GM23248 (cell line): Measurements from ENCODE around the gene LSM14A. TPM values are rescaled to one million over a fixed set of nuclear protein-coding genes. Genes with fewer than 3 reads are reported as not detected.

Source experiments
- DNase-seq: peaks from one replicate; pipeline ENCODE4 v3.0.0-alpha.2; 2015
- H2AFZ ChIP-seq: fragments of 200-600 bp; sonication (generic); 2 replicates; pipeline ENCODE4 v1.6.1; 2016; ENCODE audit warnings: antibody characterized with exemption
- H3F3A ChIP-seq: fragments of 200-600 bp; sonication (generic); 2 replicates; pipeline ENCODE4 v1.6.1; 2016; ENCODE audit warnings: mild to moderate bottlenecking, antibody characterized with exemption, mixed run types; ENCODE audit not compliant: insufficient read depth
- H3K27ac ChIP-seq: fragments of 200-600 bp; sonication (generic); 2 replicates; pipeline ENCODE4 v1.5.1; 2016; ENCODE audit warnings: mild to moderate bottlenecking
- H3K27me3 ChIP-seq: fragments of 200-600 bp; sonication (generic); replicated peaks from 2 replicates; pipeline ENCODE4 v1.6.1; 2016; ENCODE audit warnings: mild to moderate bottlenecking; ENCODE audit not compliant: insufficient read depth
- H3K36me3 ChIP-seq: fragments of 200-600 bp; sonication (generic); 2 replicates; pipeline ENCODE4 v1.6.1; 2016; ENCODE audit warnings: low read depth, mild to moderate bottlenecking
- H3K4me1 ChIP-seq: fragments of 200-600 bp; sonication (generic); 2 replicates; pipeline ENCODE4 v1.6.1; 2016; ENCODE audit warnings: mild to moderate bottlenecking; ENCODE audit not compliant: insufficient read depth
- H3K4me2 ChIP-seq: fragments of 200-600 bp; sonication (generic); one replicate; pipeline ENCODE4 v1.6.1; 2016; ENCODE audit warnings: mild to moderate bottlenecking; ENCODE audit not compliant: unreplicated experiment
- H3K4me3 ChIP-seq: fragments of 200-600 bp; sonication (generic); 2 replicates; pipeline ENCODE4 v1.5.1; 2016; ENCODE audit warnings: mild to moderate bottlenecking
- H3K79me2 ChIP-seq: fragments of 200-600 bp; sonication (generic); 2 replicates; pipeline ENCODE4 v1.6.1; 2016; ENCODE audit warnings: mild to moderate bottlenecking; ENCODE audit not compliant: insufficient read depth
- H3K9ac ChIP-seq: fragments of 200-600 bp; sonication (generic); 2 replicates; pipeline ENCODE4 v1.6.1; 2016; ENCODE audit warnings: mild to moderate bottlenecking
- H3K9me2 ChIP-seq: fragments of 200-600 bp; sonication (generic); 2 replicates; pipeline ENCODE4 v1.6.1; 2016; ENCODE audit warnings: mixed run types, mild to moderate bottlenecking, moderate library complexity; ENCODE audit not compliant: insufficient read depth
- H3K9me3 ChIP-seq: fragments of 200-600 bp; sonication (generic); one replicate; pipeline ENCODE4 v1.6.1; 2017; ENCODE audit warnings: low read depth
- H4K20me1 ChIP-seq: fragments of 200-600 bp; sonication (generic); 2 replicates; pipeline ENCODE4 v1.6.0; 2016; ENCODE audit not compliant: insufficient read depth
- EZH2 ChIP-seq: fragments of 200-600 bp; sonication (generic); IDR thresholded peaks from 2 replicates; pipeline ENCODE4 v1.6.1; 2018; ENCODE audit warnings: antibody characterized with exemption, mild to moderate bottlenecking; ENCODE audit not compliant: insufficient read depth, poor library complexity, severe bottlenecking
- EZH2phosphoT487 ChIP-seq: fragments of 200-600 bp; sonication (generic); IDR thresholded peaks from 2 replicates; pipeline ENCODE4 v1.6.1; 2018; ENCODE audit warnings: antibody characterized with exemption, moderate library complexity, mild to moderate bottlenecking, low read depth; ENCODE audit not compliant: insufficient read depth
- WGBS, 2 experiments: methylation state at CpG; one replicate each; pipeline ENCODE4 v1.1.6; 2015 to 2017; ENCODE audit warnings: low lambda C conversion rate in 2 of 2, low coverage in 1 of 2; ENCODE audit errors: missing lambda C conversion rate in 2 of 2; 5-methylcytosine and 5-hydroxymethylcytosine counted together
- in situ Hi-C: fragments of 300-500 bp; cut with MboI; formaldehyde crosslinking; loops from 2 replicates; pipeline ENCODE4 v1.15.0; 2020
- polyA plus RNA-seq: library from polyadenylated mRNA; unstranded; fragments of >200 nt; fragmentation: Nextera tagmentation; extraction: Ambion mirVana; gene quantifications from 2 replicates; pipeline ENCODE4 v1.2.1, GENCODE V29; 2016
- total RNA-seq: library from RNA; depleted of rRNA; stranded (reverse); fragments of >200 nt; shearing (Covaris generic); gene quantifications from 2 replicates; pipeline ENCODE4 v1.2.3, GENCODE V29; 2014

The LSM14A gene
- total and polyA plus RNA-seq, 2 experiments from 2014 or later: 66.1 to 71.7 TPM

GRCh38 chr19:34224996-34225658 lies 52.8 kb downstream of the LSM14A start:
- Histone ChIP-seq H3K4me2 (no peak overlapping the region), H3K9me3 (no peaks in the 10 kb centered on the region), H3K9ac (no peak overlapping the region), H4K20me1 (peaks cover 15% of the 10 kb centered on the region), H3K9me2 (no peaks in the 10 kb centered on the region), H3K36me3 (peaks cover 75% of the 10 kb centered on the region), H2AFZ (no peak overlapping the region), H3K27me3 (no peaks in the 10 kb centered on the region), H3K4me3 (no peak overlapping the region), H3K27ac (peak overlapping the region; percentile 20; the same call in 1 of the 2 replicates), H3F3A (peaks cover 46% of the 10 kb centered on the region; the same call in 1 of the 2 replicates), H3K4me1 (peaks cover 32% of the 10 kb centered on the region), H3K79me2 (peaks cover 44% of the 10 kb centered on the region)
- TF ChIP-seq EZH2: no peak
- no peak for TF ChIP-seq EZH2phosphoT487
- in situ Hi-C loops: no loop called here
- 69 to 75% methylated on average over 2 of the region's 2 CpGs for WGBS, 2 experiments
- DNase-seq: peak; percentile 59

- peaks cover 14% of the 10 kb centered on the region for H4K20me1 ChIP-seq
- H3K79me2 ChIP-seq: peaks cover 43% of the 10 kb centered on the region
- peak overlapping the region; percentile 20; the same call in 1 of the 2 replicates for H3K27ac ChIP-seq
- in situ Hi-C loops: no loop called here
- TF ChIP-seq EZH2phosphoT487 (no peak), EZH2 (no peak)
- H3K9ac ChIP-seq: no peak overlapping the region
- no peak overlapping the region for H2AFZ ChIP-seq
- peaks cover 72% of the 10 kb centered on the region for H3K36me3 ChIP-seq
- H3K4me3 ChIP-seq: no peak overlapping the region
- H3K27me3 ChIP-seq: no peaks in the 10 kb centered on the region
- H3K4me1 ChIP-seq: peaks cover 32% of the 10 kb centered on the region
- H3K9me3 ChIP-seq: no peaks in the 10 kb centered on the region
- H3K4me2 ChIP-seq: no peak overlapping the region
- no peaks in the 10 kb centered on the region for H3K9me2 ChIP-seq
- DNase-seq: no peak
- peaks cover 50% of the 10 kb centered on the region; the same call in 1 of the 2 replicates for H3F3A ChIP-seq
These were observed 53.3 kb downstream of the LSM14A start for GRCh38 chr19:34225659-34226015.

- Histone ChIP-seq H3K36me3 (peaks cover 70% of the 10 kb centered on the region), H4K20me1 (peaks cover 12% of the 10 kb centered on the region), H3K9me3 (no peaks in the 10 kb centered on the region), H3K27ac (no peak overlapping the region), H2AFZ (no peak overlapping the region), H3K79me2 (peaks cover 39% of the 10 kb centered on the region), H3K9me2 (no peaks in the 10 kb centered on the region), H3F3A (peaks cover 52% of the 10 kb centered on the region), H3K4me1 (peaks cover 32% of the 10 kb centered on the region), H3K27me3 (no peaks in the 10 kb centered on the region), H3K9ac (no peak overlapping the region), H3K4me3 (no peak overlapping the region), H3K4me2 (no peak overlapping the region)
- 95 to 97% methylated on average over 2 of the region's 2 CpGs for WGBS, 2 experiments
- no peak for TF ChIP-seq EZH2
- no peak for TF ChIP-seq EZH2phosphoT487
- in situ Hi-C loops: no loop called here
- DNase-seq: no peak
These were observed 53.7 kb downstream of the LSM14A start for GRCh38 chr19:34226036-34226435.

- Histone ChIP-seq H2AFZ (no peak overlapping the region), H3K27ac (peak overlapping the region; percentile 53), H3K4me3 (no peak overlapping the region), H3K9ac (0 out of 2 replicates have a peak overlapping the region, but pooled peaks have one; percentile 3), H3K27me3 (no peaks in the 10 kb centered on the region), H3K79me2 (peaks cover 17% of the 10 kb centered on the region), H3K36me3 (peaks cover 48% of the 10 kb centered on the region), H3K9me2 (no peaks in the 10 kb centered on the region), H3F3A (peaks cover 64% of the 10 kb centered on the region), H3K4me1 (peaks cover 41% of the 10 kb centered on the region), H3K4me2 (peak overlapping the region; percentile 10), H3K9me3 (no peaks in the 10 kb centered on the region), H4K20me1 (peaks cover 12% of the 10 kb centered on the region)
- 0% methylated on average over 1 of the region's 1 CpG for WGBS, 2 experiments
- DNase-seq: peak; percentile 72
- TF ChIP-seq EZH2 (no peak), EZH2phosphoT487 (no peak)
- in situ Hi-C loops: no loop called here
These were observed 56.0 kb downstream of the LSM14A start for GRCh38 chr19:34228347-34228746.
